Activated T-cell treated with anti-CD3 and anti-CD28 coated beads, Interleukin-2, amount 50 U/mL, for 48 hours (primary cell): ENCODE results near the gene RANBP2.
"Not testable (repeated sequence)": the region's sequence is repeated elsewhere in the genome, so short reads cannot be mapped to it uniquely, and the experiment has no call there.

Experiments used
- DNase-seq, 2 experiments: peaks; one replicate each; pipeline ENCODE4 v3.0.0-alpha.2; 2020

RANBP2 gene

DNA sequence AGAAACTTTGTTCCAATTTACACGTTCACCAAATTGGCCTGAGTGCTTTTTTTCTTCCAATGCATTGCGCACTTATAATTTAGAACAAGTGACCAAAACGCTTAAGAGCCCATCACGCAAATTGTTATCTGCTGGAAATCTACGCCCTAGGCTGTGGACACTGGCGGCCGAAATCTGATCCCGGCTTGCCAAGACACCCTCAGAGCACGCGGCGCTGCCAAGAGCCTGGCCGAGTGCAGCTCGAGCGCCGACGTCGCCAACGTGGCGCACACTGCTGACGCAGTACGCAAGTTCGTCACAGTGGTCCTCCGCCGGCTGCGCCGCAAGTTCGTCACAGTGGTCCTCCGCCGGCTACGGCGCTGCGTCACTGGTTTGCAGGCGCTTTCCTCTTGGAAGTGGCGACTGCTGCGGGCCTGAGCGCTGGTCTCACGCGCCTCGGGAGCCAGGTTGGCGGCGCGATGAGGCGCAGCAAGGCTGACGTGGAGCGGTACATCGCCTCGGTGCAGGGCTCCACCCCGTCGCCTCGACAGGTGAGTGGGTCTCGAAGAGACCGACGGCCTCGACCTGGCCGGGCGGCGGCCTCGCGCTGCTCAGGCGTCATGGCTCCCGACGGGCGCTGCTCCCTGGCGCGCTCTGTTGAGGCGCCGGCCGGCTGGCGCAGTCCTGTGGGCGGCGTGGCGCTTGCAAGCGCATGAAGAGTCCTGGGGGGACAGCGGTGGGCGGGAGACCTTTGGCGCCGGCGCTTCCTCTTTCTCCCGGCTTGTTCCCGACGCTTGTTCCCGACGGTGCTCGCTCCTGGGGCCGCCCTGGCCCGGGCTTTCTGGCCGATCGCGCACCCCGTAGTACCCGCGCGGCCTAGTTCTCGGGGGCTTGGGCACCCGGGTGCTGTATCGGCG is at the start of gene RANBP2:
TSS of gene RANBP2 (plus strand) at position 334 of the 896 bp plus-strand sequence. CDS start at position 459, 125 bp downstream.
- DNase-seq, result peak; percentile 92 to 96

DNA sequence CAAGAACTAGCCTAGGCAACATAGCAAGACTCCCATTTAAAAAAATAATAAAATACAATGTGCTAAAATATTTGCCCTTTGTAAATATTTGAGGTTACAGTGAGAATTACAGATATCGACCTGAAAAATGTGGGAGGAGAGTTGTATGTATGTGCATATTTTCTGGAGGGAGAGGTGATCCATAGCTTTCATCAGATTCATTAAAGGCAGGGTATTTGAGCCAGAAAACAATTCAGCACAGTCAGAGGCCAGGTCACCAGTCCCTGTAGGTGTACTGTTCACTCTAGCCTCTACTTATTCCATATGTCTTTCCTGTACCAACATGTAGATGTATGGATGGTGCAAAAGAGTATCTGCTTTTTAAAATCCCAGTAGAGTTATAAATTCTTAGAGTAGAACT is 49.0 kb upstream of the RANBP2 start:
- not testable (repeated sequence) for DNase-seq

DNA sequence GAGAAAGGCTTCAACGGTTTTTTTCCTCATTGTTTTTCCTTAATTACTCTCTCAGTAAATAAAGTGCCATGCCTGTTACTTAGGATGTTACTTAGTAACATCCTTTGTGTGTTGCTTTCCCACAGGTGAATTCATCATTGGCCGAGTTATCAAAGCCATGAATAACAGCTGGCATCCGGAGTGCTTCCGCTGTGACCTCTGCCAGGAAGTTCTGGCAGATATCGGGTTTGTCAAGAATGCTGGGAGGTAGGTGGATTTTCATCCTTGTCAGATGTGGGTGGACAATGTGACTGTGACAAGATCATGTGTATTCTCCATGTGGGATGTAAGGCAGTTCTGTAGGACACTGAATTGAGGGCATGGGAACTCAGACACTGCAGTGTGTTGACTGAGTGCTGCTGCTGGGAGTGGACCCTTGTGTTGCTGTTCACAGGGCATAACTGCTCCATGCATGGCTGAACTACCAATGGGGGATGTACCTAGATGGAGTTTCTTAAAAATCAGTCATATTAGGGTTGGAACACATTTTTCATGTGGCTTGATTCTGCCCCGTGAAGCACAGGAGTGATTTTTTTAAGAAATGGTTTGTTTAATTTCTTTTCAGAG is 47.0 kb upstream of the RANBP2 start:
- not testable (repeated sequence) for DNase-seq

DNA sequence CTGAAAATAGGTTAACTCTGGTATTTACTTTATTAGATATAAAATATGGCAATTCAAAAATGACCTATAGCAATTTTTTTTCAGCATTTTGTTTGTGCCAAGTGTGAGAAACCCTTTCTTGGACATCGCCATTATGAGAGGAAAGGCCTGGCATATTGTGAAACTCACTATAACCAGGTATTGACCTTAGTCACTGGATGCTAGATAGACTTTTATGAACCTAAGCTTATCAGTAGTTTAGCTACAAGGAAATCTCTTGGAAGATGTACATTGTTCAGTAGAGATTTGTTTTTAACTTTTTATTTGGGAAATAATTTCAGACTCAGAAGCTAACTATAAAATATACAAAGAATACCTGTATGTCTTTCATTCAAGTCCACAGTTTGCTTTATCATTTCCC is 42.8 kb upstream of the RANBP2 start:
- DNase-seq, result not testable (repeated sequence)

DNA sequence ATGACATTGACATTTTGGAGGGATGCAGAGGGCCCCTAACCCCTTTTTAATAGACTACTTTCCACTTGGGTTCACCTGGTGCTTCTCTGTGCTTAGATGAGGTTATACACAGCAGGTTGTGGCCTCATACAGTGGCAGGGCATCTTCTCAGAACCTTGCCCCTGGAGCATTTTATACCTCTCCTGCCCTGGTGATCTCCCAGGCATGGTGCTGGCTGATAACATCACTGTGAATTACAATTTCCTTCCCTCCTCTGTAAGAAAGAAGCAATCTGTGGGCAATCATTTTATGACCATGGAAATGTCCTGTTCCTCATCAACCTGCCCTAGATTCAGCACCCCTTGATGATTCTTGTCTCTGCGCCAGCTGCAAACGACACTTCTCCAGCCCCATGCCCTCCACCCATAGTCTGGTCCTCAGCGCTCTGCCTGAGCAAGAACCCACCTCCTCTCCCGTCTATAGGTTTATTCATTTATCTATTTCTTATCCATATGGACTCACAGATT is 42.0 kb upstream of the RANBP2 start:
- not testable (repeated sequence) for DNase-seq

DNA sequence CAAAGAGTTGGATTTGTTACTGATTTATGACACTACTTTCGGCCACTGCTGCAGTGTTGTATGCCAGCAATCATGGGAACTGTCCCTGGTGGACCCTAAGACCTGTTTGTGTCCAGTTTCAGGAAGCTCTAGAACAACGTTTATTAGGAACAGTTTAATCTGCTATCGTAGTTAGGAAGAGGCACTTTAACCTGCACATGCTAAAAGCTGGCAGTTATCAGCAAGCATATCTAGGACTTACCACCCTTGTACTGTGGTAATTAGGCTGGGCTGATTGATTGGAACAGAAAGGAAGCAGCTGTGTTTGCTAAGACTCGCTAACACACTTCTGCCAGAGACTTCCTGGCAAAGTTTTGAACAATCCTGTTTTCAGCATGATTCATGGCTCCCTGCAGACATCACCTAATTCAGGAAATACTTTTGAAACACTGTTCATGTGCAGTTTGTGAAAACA is 41.1 kb upstream of the RANBP2 start:
- not testable (repeated sequence) for DNase-seq

DNA sequence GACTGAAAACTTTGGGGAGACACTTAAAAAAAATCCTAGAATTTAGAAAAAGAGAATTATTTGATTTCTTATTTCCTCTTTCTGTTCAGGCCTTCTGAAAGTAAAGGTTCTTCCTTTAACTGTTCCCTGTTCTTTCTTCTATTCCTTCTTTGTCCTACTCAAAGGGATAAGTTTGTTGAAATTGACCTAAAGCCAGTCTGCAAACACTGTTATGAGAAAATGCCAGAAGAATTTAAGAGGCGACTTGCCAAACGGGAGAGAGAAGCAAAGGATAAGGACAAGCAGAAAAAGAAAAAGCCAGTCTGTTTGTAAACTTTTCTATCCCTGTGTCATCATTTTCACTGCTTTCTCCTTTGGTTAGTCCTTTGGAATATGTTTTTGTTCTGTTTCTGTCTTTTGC is 38.5 kb upstream of the RANBP2 start:
- not testable (repeated sequence) for DNase-seq

DNA sequence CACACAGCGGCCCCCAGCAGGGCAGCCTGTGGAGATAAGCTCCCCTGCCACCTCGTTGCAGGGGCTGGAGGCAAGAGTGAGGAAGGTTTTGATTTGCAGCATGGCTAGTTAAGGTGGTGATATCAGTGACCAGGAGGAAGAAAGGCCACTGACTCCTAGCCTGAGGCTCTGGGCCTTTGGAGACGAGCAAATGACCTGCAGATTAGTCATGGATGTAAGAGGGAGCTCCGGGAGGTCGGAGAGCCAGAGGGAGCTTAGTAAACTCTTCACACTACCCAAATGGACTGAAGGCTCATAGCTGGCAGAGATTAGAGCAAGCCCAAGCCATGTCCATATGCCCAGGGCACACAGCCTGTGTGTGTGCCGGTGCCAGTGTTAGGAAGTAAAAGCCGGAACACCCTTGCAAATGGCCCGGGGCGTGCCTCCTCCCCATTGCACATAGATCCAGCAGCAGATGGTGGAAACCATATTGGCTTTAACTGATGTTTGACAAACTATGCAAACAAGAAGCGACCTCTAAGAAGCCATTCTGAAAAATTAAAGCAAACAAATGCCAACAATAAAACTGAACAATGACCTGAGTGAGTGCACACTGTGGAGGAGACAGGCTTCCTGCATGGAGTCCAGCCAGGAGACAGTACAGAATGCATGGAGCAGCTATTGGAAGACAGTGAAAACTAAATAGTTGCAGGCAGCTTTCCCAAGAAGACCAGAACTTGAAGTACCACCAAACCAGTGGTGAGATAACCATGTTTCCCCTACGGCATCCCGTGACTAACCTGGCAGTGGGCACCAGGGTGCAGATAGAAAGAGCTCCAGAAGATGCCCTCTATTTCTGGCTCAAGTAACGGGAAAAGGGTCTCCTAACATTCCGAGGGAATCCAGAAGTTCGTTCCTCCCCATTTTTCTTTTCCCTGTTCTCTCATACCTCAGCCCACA is 30.2 kb upstream of the RANBP2 start:
- DNase-seq, result not testable (repeated sequence)

DNA sequence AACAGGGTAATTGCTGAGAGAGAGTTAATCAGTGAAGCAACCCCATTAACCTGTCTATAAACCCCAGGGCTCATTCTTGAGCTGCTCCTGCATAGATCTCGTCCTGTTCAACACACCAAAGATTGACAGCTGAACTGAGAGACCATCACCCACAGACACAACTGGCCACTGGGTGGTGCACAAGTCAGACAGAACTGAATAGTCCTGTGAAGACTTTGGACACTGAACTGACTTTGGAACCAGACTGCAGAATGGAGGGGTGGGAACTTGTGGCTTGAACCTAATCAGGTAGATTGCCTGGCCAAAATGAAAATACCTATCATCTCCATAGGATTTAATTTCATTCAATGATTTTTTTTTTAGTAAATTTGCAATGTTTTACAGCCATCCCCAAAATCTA is 29.3 kb upstream of the RANBP2 start:
- not testable (repeated sequence) for DNase-seq

DNA sequence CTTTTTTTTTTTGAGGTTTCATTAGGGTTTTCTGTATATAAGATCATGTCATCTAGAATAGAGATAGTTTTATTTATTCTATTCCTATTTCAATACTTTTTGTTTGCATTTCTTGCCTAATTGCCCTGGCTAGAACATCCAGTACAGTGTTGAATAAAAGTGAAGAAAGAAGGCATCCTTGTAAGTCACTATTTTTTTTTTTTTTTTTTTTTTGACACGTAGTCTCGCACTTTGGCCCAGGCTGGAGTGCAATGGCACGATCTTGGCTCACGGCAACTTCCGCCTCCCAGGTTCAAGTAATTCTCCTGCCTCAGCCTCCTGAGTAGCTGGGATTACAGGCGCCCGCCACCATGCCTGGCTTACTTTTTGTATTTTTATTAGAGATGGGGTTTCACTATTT is 27.8 kb upstream of the RANBP2 start:
- DNase-seq, result no peak

DNA sequence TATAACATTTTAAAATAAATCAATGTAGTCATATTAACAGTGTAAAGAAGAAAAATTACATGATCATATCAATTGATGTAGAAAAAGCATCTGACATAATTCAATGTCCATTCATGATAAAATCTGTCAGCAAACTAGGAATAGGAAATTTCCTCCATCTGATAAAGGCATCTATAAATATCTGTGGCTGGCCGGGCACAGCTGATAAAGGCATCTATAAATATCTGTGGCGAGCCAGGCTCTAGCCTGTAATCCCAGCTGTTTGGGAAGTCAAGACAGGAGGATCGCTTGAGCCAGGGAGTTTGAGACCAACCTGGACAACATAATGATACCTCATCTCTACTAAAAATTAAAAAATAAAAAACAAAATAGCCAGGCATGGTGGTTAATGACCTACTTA is 18.1 kb upstream of the RANBP2 start:
- no peak for DNase-seq

DNA sequence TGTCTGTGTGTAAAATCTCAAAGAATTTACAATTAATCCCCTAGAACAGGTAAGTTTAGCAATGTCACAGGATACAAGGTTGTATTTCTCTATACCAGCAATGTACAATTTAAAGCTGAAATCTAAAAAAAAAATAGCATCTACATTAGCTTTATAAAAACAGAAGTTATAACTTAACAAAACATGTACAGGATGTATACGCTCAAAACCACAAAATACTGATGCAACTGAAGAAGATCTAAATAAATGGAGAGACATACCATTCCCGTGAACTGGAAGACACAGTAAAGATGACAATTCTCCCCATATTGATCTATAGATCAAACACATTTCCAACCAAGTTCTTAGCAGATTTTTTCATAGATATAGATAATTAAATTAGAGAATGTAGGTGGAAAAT is 17.5 kb upstream of the RANBP2 start:
- DNase-seq, result no peak

DNA sequence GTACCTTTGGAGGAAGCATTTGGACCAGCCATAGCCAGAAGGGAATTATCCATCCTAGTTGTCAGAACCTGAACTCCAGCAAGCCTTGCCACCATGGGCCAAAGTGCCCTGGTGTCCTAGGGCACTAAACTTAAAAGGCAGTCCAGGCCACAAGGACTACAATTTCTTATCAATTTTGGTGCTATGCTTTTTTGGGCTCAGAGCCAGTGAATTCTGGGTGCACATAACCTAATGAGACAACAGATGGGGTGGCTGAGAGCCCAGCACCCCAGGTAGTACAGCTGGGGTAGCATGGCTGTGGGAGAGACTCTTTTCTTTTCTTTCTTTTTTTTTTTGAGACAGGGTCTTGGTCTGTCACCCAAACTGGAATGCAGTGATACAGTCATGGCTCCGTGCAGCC is 14.4 kb upstream of the RANBP2 start:
- DNase-seq, result no peak

DNA sequence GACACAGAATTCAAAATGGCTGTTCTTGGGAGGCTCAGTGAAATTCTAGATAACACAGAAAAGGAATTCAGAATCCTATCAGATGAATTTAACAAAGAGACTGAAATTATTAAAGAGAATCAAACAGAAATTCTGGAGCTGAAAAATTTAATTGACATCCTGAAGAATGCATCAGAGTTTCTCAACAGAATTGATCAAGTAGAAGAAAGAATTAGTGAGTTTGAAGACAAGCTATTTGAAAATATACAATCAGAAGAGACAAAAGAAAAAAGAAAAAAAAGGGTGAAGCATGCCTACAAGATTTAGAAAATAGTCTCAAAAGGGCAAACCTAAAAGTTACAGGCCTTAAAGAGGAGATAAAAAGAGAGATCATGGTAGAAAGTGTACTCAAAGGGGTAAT is 12.0 kb upstream of the RANBP2 start:
- no peak for DNase-seq

DNA sequence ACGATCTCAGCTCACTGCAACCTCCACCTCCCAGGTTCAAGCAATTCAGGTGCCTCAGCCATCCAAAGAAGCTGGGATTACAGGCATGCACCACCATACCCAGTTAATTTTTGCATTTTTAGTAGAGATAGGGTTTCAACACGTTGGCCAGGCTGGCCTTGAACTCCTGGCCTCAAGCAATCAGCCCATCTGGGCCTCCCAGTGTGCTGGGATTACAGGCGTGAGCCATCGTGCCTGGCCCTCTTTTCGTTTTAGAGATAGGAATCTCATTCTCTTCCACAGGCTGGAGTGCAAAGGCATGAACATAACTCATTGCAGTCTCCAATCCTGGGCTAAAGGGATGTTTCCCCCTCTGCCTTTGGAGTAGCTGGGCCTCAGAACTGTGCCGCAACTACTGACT is 2.3 kb upstream of the RANBP2 start:
- not testable (repeated sequence) for DNase-seq

DNA sequence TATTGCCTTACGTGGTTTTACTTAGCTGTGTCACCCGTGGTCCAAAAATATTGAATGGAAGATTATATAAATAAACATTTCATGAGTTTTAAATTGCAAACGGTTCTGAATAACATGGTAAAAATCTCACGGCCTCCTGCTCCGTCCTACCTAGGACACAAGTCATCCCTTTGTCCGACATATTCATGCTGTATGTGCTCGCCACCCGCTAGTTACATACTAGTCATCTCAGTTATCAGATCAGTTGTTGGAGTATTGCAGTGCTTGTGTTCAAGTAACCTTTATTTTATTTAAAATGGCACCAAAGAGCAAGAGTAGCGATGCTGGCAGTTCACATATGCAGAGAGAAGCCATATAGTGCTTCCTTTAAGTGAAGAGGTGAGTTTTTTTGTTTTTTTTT is 6.8 kb downstream of the RANBP2 start:
- not testable (repeated sequence) for DNase-seq

DNA sequence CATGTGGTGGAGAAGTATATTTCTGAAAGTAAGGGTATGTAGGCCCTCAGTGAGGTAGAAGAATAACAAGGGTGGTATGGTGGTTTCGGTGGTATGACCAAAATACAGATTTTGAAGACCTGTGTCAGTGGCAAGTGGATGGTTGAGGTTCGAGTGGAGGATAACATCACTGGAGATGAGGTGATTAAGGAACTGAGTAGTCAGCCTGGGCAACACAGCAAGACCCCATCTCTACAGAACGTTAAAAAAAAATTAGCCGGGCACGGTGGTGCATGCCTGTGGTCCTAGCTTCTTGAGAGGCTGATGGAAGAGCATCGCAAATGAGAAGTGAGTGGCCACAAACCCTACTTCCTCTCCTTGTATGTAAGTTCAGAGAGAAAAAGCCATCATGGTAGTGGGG is 15.4 kb downstream of the RANBP2 start:
- not testable (repeated sequence) for DNase-seq

DNA sequence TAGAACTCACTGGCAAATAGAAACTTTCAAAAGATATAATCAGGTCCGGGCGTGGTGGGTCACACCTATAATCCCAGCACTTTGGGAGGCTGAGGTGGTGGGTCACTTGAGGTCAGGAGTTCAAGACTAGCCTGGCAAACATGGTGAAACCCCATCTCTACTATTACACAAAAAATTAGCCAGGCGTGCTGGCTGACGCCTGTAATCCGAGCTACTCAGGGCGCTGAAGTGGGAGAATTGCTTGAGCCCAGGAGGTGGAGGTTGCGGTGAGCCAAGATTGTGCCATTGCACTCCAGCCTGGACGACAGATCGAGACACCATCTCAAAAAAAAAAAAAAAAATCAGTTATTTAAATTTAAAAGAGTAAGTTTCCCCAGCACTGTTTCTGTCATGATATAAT is 38.7 kb downstream of the RANBP2 start:
- DNase-seq, result not testable (repeated sequence)

DNA sequence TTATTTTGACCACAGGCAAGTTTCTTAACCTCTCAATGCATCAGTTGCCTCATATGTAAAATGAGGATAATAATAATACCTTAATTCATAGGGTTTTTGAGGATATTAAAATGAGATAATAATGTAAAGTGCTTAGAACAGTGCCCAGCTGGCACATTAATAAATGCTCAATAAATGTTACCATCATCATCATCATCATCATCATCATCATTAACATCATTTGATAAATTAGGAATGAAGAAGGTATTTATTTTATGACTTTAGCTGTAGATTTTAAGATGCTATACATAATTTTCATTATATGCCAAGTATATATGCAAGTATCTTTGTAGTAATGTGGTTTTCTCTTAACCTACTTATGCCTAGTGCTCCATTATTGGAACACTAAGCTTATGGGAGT is 43.3 kb downstream of the RANBP2 start:
- not testable (repeated sequence) for DNase-seq

DNA sequence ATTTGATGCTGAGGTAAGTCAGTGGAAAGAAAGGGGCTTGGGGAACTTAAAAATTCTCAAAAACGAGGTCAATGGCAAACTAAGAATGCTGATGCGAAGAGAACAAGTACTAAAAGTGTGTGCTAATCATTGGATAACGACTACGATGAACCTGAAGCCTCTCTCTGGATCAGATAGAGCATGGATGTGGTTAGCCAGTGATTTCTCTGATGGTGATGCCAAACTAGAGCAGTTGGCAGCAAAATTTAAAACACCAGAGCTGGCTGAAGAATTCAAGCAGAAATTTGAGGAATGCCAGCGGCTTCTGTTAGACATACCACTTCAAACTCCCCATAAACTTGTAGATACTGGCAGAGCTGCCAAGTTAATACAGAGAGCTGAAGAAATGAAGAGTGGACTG is 47.4 kb downstream of the RANBP2 start:
- not testable (repeated sequence) for DNase-seq

DNA sequence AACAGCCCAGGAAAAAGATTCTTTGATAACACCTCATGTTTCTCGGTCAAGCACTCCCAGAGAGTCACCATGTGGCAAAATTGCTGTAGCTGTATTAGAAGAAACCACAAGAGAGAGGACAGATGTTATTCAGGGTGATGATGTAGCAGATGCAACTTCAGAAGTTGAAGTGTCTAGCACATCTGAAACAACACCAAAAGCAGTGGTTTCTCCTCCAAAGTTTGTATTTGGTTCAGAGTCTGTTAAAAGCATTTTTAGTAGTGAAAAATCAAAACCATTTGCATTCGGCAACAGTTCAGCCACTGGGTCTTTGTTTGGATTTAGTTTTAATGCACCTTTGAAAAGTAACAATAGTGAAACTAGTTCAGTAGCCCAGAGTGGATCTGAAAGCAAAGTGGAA is 48.6 kb downstream of the RANBP2 start:
- not testable (repeated sequence) for DNase-seq

DNA sequence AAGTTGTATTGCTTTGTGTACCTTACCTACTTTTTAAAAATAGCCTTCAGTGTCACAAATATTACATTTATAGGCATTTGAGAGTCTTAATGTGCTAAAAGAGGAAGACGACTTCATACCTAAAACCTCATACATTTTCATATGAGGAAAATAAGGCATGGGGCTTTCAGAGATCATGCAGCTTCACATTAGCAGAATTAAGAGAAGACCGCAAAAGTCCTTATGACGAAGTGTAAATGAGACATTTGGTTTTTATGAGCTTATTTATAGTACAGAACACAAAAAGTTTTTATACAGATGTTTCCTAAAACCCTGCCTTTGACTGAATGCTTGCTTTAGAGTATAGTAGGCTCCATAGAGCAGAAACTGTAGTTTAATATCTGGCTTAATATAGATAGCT is 57.2 kb downstream of the RANBP2 start:
- no peak for DNase-seq

DNA sequence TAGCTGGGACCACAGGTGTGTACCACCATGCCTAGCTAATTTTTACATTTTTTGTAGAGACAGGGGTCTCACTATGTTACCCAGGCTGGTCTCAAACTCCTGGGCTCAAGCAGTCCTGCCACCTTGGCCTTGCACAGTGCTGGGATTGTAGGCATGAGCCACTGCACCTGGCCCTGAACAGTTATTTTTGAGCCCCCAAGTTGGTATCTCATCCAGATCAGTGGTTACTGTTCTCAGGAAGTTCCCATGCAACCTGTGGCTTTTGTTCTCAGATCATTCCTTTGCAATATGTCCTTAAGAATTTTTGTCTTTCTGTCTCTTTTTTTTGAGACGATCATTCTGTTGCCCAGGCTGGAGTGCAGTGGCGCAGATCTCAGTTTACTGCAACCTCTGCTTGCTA is 59.6 kb downstream of the RANBP2 start:
- no peak for DNase-seq
